ENCODE results near the gene CLDN5. TPM values are rescaled to one million over a fixed set of nuclear protein-coding genes. Genes with fewer than 3 reads are reported as not detected.

Gene CLDN5
- total RNA-seq, 1 donor from 2014 or later: not detected

GRCh38 chr22:19504900-19505734 lies 19.1 kb downstream of the CLDN5 start:
- no peak for FAIRE-seq

GRCh38 chr22:19503869-19504268 lies 20.3 kb downstream of the CLDN5 start:
- peaks cover 2% of the 10 kb centered on the region for H3K36me3 Mint-ChIP-seq (ENCODE audit: low read depth, unreplicated experiment)
- TF ChIP-seq EZH2 (IDR thresholded peaks at IDR 0.05; ENCODE audit: insufficient read depth, low read length): no peak
- TF ChIP-seq CTCF (IDR thresholded peaks at IDR 0.05; ENCODE audit: insufficient read depth, low read depth, low read length): no peak

More at GRCh38 chr22:19504900-19505734, 19.1 kb downstream of the CLDN5 start:
- no peak overlapping the region for H3K27ac Mint-ChIP-seq (ENCODE audit: unreplicated experiment)
- no peak overlapping the region for H3K4me2 ChIP-seq (ENCODE audit: low read length)
- no peaks in the 10 kb centered on the region for H3K4me1 ChIP-seq (ENCODE audit: insufficient read depth, low read length)
- DNase-seq (ENCODE audit: low read depth): no peak
- H3K4me1 Mint-ChIP-seq (ENCODE audit: low read depth, unreplicated experiment): no peaks in the 10 kb centered on the region
- no peaks in the 10 kb centered on the region for H3K9me3 ChIP-seq (ENCODE audit: insufficient read depth, low read depth, low read length)
- no peaks in the 10 kb centered on the region for H3K79me2 ChIP-seq (ENCODE audit: insufficient read depth, low read length)
- H2AFZ ChIP-seq (ENCODE audit: low read depth, low read length): no peak overlapping the region
- H3K27me3 Mint-ChIP-seq (ENCODE audit: low read depth, unreplicated experiment): peaks cover 21% of the 10 kb centered on the region
- H3K27me3 ChIP-seq (ENCODE audit: insufficient read depth, low read length): no peaks in the 10 kb centered on the region
- no peak overlapping the region for H3K27ac ChIP-seq (ENCODE audit: low read depth, low read length)
- H3K9ac ChIP-seq (ENCODE audit: low read length): no peak overlapping the region
- no peak overlapping the region for H3K4me3 Mint-ChIP-seq (ENCODE audit: unreplicated experiment)
- H3K36me3 Mint-ChIP-seq (ENCODE audit: low read depth, unreplicated experiment): peaks cover 2% of the 10 kb centered on the region
- no peak overlapping the region for H3K4me3 ChIP-seq (ENCODE audit: insufficient read depth, low read depth, low read length)
- no peaks in the 10 kb centered on the region for H3K9me3 Mint-ChIP-seq (ENCODE audit: unreplicated experiment)
- no peaks in the 10 kb centered on the region for H4K20me1 ChIP-seq (ENCODE audit: insufficient read depth, low read length)
- no peaks in the 10 kb centered on the region for H3K36me3 ChIP-seq (ENCODE audit: insufficient read depth, low read length)
- TF ChIP-seq CTCF (IDR thresholded peaks at IDR 0.05; ENCODE audit: insufficient read depth, low read depth, low read length) (no peak), EZH2 (IDR thresholded peaks at IDR 0.05; ENCODE audit: insufficient read depth, low read length) (no peak)

GRCh38 chr22:19503367-19503766 lies 20.8 kb downstream of the CLDN5 start:
- no peak overlapping the region for H3K27ac ChIP-seq (ENCODE audit: low read depth, low read length)
- H3K4me2 ChIP-seq (ENCODE audit: low read length): no peak overlapping the region
- no peak overlapping the region for H3K9ac ChIP-seq (ENCODE audit: low read length)
- H3K4me3 Mint-ChIP-seq (ENCODE audit: unreplicated experiment): no peak overlapping the region
- DNase-seq (ENCODE audit: low read depth) (no peak), FAIRE-seq (no peak)
- H3K36me3 ChIP-seq (ENCODE audit: insufficient read depth, low read length): no peaks in the 10 kb centered on the region
- no peak for TF ChIP-seq EZH2 (IDR thresholded peaks at IDR 0.05; ENCODE audit: insufficient read depth, low read length)
- no peak for TF ChIP-seq CTCF (IDR thresholded peaks at IDR 0.05; ENCODE audit: insufficient read depth, low read depth, low read length)
- H4K20me1 ChIP-seq (ENCODE audit: insufficient read depth, low read length): no peaks in the 10 kb centered on the region
- no peaks in the 10 kb centered on the region for H3K4me1 Mint-ChIP-seq (ENCODE audit: low read depth, unreplicated experiment)
- H3K9me3 ChIP-seq (ENCODE audit: insufficient read depth, low read depth, low read length): no peaks in the 10 kb centered on the region
- no peak overlapping the region for H3K4me3 ChIP-seq (ENCODE audit: insufficient read depth, low read depth, low read length)
- H3K9me3 Mint-ChIP-seq (ENCODE audit: unreplicated experiment): no peaks in the 10 kb centered on the region
- peaks cover 21% of the 10 kb centered on the region for H3K27me3 Mint-ChIP-seq (ENCODE audit: low read depth, unreplicated experiment)
- H2AFZ ChIP-seq (ENCODE audit: low read depth, low read length): no peak overlapping the region
- no peak overlapping the region for H3K27ac Mint-ChIP-seq (ENCODE audit: unreplicated experiment)
- H3K4me1 ChIP-seq (ENCODE audit: insufficient read depth, low read length): no peaks in the 10 kb centered on the region
- peaks cover 2% of the 10 kb centered on the region for H3K36me3 Mint-ChIP-seq (ENCODE audit: low read depth, unreplicated experiment)
- H3K79me2 ChIP-seq (ENCODE audit: insufficient read depth, low read length): no peaks in the 10 kb centered on the region
- no peaks in the 10 kb centered on the region for H3K27me3 ChIP-seq (ENCODE audit: insufficient read depth, low read length)

More at GRCh38 chr22:19503869-19504268, 20.3 kb downstream of the CLDN5 start:
- H2AFZ ChIP-seq (ENCODE audit: low read depth, low read length): no peak overlapping the region
- no peaks in the 10 kb centered on the region for H3K4me1 Mint-ChIP-seq (ENCODE audit: low read depth, unreplicated experiment)
- no peak for FAIRE-seq
- H3K4me3 ChIP-seq (ENCODE audit: insufficient read depth, low read depth, low read length): no peak overlapping the region
- H3K4me1 ChIP-seq (ENCODE audit: insufficient read depth, low read length): no peaks in the 10 kb centered on the region
- H3K27ac ChIP-seq (ENCODE audit: low read depth, low read length): no peak overlapping the region
- no peaks in the 10 kb centered on the region for H3K79me2 ChIP-seq (ENCODE audit: insufficient read depth, low read length)
- no peaks in the 10 kb centered on the region for H3K9me3 ChIP-seq (ENCODE audit: insufficient read depth, low read depth, low read length)
- H3K9me3 Mint-ChIP-seq (ENCODE audit: unreplicated experiment): no peaks in the 10 kb centered on the region
- no peak overlapping the region for H3K4me2 ChIP-seq (ENCODE audit: low read length)
- no peaks in the 10 kb centered on the region for H3K27me3 ChIP-seq (ENCODE audit: insufficient read depth, low read length)
- DNase-seq (ENCODE audit: low read depth): no peak
- H4K20me1 ChIP-seq (ENCODE audit: insufficient read depth, low read length): no peaks in the 10 kb centered on the region
- H3K36me3 ChIP-seq (ENCODE audit: insufficient read depth, low read length): no peaks in the 10 kb centered on the region
- H3K27ac Mint-ChIP-seq (ENCODE audit: unreplicated experiment): no peak overlapping the region
- peaks cover 21% of the 10 kb centered on the region for H3K27me3 Mint-ChIP-seq (ENCODE audit: low read depth, unreplicated experiment)
- H3K9ac ChIP-seq (ENCODE audit: low read length): no peak overlapping the region
- H3K4me3 Mint-ChIP-seq (ENCODE audit: unreplicated experiment): no peak overlapping the region

Measured in astrocyte (in vitro differentiated cells and primary cell).